Adrenal gland (tissue), 12 donors: ENCODE measurements around the gene PPFIA4. TPM values are rescaled to one million over a fixed set of nuclear protein-coding genes. Genes with fewer than 3 reads are reported as not detected.

Source experiments
- DNase-seq, 7 donors: peaks; one replicate each; pipeline ENCODE4 v3.0.0-alpha.2; 2019 to 2020
- H3K27ac ChIP-seq, 5 donors: fragments of 200-600 bp; sonication (generic) in 4 of 5; 1 replicate in 3 of 5; 2 replicates in 2 of 5; pipeline versions ENCODE4 v1.5.1 to v1.8.0; 2016 to 2020; ENCODE audit warnings: mild to moderate bottlenecking in 1 of 5
- H3K27me3 ChIP-seq: fragments of 200-600 bp; 2 replicates; pipeline ENCODE4 v1.8.0; 2021
- H3K36me3 ChIP-seq, 2 donors: fragments of 200-600 bp; replicated peaks in 1 of 2; 1 replicate in 1 of 2; 2 replicates in 1 of 2; pipeline versions ENCODE4 v1.5.1 to v1.8.0; 2018 to 2022
- H3K4me1 ChIP-seq, 2 donors: fragments of 200-600 bp; replicated peaks in 1 of 2; 1 replicate in 1 of 2; 2 replicates in 1 of 2; pipeline versions ENCODE4 v1.5.1 to v1.8.0; 2018 to 2021
- H3K4me3 ChIP-seq, 4 donors: fragments of 200-600 bp; sonication (generic) in 3 of 4; one replicate each; pipeline ENCODE4 v1.5.1; 2016 to 2018
- H3K9me3 ChIP-seq, 3 donors: fragments of 200-600 bp; sonication (generic) in 1 of 3; replicated peaks in 1 of 3; 1 replicate in 2 of 3; 2 replicates in 1 of 3; pipeline versions ENCODE4 v1.5.1 to v1.8.0; 2016 to 2021
- POLR2A ChIP-seq, 2 donors: fragments of 450-650 bp; IDR thresholded peaks; one replicate each; pipeline ENCODE4 v1.6.1; 2017; ENCODE audit warnings: antibody characterized with exemption in 2 of 2, mild to moderate bottlenecking in 2 of 2, moderate library complexity in 1 of 2
- WGBS, 4 donors: extraction: QIAGEN DNeasy Blood & Tissue Kit in 2 of 4; methylation state at CpG; one replicate each; pipeline versions ENCODE4 v1.1.5 to v1.1.7; 2013 to 2017; 5-methylcytosine and 5-hydroxymethylcytosine counted together
- intact Hi-C, 2 donors: fragments of 100-400 bp; cut with DNase I; formaldehyde crosslinking; loops; one replicate each; pipeline versions ENCODE4 v1.14.1 to v1.15.0; 2022 to 2023
- polyA plus RNA-seq, 3 donors: library from polyadenylated mRNA; stranded (reverse); fragments of 200-250 nt in 2 of 3; fragments of 350-450 nt in 1 of 3; fragmentation: Illumina TruSeq in 1 of 3; extraction: RNeasy Lipid Tissue Mini Kit (QIAGEN cat#74804) in 1 of 3; gene quantifications; one replicate each; pipeline ENCODE4 v1.2.3, GENCODE V29; 2013 to 2014
- total RNA-seq, 9 donors: library from RNA; depleted of rRNA in 4 of 9; stranded (reverse); fragments of >200 nt in 4 of 9; fragments of 120-200 nt in 1 of 9; fragmentation: NEBNext Ultra II Directional in 1 of 9; extraction: Animal tissue kit (Norgen Biotek cat#: 25700) in 1 of 9; gene quantifications; one replicate each; pipeline versions ENCODE4 v1.1.0 to v1.2.4, GENCODE V29; 2013 to 2023
- TF ChIP-seq, protein P1 (sequence below), 6 experiments: fragments of 450-650 bp in 4 of 6; fragments of 200-600 bp in 2 of 6; sonication (generic) in 1 of 6; IDR thresholded peaks; 1 replicate in 5 of 6; 2 replicates in 1 of 6; pipeline versions ENCODE4 v1.5.1 to v1.8.0; 2016 to 2021; ENCODE audit warnings: antibody characterized with exemption in 6 of 6, mild to moderate bottlenecking in 2 of 6, moderate library complexity in 1 of 6
- donor health status: healthy with polysubstance abuse.
- donor health status: Bipolar disorder and iron deficiency.
- donor health status: DM: yes; HTN: yes; CAD: no.
- donor health status: DM: no; HTN: no; CAD: no.
- donor health status: DM: no; HTN: no; CAD: no.
- donor health status: DM: yes; HTN: yes; CAD: no.

PPFIA4 gene
- total and polyA plus RNA-seq, 12 donors = 0.12 to 2.9 (median 0.48) TPM

DNA sequence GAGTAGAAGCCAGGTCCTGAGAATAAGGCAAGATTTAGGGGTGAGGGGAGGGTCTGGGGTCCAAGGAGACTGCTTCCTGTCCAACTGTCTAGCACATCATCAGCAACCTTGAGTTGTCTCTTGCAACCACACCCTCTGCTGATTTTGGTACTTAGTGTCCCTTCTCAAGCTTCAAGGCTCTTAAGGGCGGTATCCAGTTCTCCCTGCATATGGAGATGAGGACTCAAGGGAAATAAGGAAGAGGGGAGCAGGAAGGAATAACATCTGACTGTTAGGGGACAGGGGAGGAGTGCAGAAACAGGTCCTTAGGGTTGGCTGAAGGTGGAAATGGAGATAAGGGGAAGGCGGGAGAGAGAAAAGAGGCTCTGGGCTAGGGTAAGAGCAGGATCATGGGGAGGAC is 47.2 kb downstream of the PPFIA4 start:
- intact Hi-C loops = no loop called here
- Histone ChIP-seq H3K9me3 (no peaks in the 10 kb centered on the region), H3K27ac (no peak overlapping the region), H3K27me3 (peaks cover 9% of the 10 kb centered on the region), H3K36me3 (no peaks in the 10 kb centered on the region), H3K4me3 (no peak overlapping the region), H3K4me1 (peaks cover 0 to 23% of the 10 kb centered on the region in 2 donors)
- no peak for DNase-seq
- TF ChIP-seq POLR2A (IDR thresholded peaks at IDR 0.05) = no peak
- WGBS, 4 donors = 79 to 90% (median 86%) methylated on average over 2 of the region's 2 CpGs

DNA sequence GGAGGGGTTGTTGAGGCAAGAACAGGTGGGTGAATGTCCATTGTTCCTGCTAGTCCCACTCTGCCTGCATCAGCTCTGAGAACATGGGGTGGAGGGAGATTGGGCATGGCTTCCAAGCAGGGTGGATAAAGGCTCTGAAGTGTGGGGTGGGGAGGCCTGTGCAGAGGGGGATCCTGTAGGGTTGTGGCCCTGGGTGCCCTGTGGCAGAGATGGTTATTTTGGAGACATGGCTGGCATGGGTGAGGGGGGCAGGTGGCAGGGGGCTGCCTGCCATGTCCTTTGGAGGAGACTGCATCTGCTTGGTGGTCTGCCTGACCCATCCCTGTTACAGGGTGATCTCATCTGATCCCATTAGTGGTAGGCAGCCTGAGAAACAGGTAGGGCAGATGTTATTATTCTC is 48.3 kb downstream of the PPFIA4 start:
- Histone ChIP-seq H3K27me3 (peaks cover 9% of the 10 kb centered on the region), H3K9me3 (no peaks in the 10 kb centered on the region), H3K4me1 (peaks cover 0 to 12% of the 10 kb centered on the region in 2 donors), H3K27ac (no peak overlapping the region), H3K36me3 (no peaks in the 10 kb centered on the region), H3K4me3 (no peak overlapping the region)
- TF ChIP-seq, protein P1, sequence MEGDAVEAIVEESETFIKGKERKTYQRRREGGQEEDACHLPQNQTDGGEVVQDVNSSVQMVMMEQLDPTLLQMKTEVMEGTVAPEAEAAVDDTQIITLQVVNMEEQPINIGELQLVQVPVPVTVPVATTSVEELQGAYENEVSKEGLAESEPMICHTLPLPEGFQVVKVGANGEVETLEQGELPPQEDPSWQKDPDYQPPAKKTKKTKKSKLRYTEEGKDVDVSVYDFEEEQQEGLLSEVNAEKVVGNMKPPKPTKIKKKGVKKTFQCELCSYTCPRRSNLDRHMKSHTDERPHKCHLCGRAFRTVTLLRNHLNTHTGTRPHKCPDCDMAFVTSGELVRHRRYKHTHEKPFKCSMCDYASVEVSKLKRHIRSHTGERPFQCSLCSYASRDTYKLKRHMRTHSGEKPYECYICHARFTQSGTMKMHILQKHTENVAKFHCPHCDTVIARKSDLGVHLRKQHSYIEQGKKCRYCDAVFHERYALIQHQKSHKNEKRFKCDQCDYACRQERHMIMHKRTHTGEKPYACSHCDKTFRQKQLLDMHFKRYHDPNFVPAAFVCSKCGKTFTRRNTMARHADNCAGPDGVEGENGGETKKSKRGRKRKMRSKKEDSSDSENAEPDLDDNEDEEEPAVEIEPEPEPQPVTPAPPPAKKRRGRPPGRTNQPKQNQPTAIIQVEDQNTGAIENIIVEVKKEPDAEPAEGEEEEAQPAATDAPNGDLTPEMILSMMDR (IDR thresholded peaks at IDR 0.05) = no peak
- no peak for TF ChIP-seq POLR2A (IDR thresholded peaks at IDR 0.05)
- DNase-seq = no peak
- intact Hi-C loops = no loop called here

DNA sequence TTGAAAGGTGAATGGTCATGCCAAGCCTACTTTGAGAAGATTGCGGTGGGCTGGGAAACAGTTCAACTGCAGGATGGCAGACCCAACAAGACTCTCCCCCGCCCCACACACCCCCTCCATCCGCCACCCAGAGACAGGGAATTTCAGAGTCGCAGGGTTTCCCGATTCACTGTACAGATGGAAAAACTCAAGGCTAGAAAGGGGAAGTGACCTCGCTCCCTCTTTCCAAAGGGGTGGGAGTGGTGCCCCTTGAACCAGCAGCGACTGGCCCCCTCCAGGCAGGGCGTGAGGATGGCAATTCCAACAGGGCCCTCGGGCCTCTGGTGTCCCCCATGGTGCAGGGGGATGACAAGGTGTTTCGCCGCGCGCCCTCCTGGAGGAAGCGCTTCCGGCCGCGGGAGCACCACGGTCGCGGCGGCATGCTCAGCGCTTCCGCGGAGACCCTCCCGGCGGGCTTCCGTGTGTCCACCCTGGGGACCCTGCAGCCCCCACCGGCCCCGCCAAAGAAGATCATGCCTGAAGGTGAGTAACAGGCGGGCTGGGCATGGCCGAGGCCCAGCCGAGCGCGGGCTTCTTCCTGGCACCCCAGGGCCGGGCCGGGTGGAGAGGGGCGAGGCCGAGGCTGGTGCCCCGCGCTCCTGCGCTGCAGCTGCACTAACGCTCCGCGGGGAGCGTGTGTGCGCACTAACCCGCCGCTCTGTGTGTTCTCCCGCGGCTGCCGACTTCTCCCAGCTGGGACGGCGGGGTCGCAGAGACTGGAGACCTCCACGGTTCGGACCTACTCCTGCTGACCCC is 49.1 kb downstream of the PPFIA4 start:
- Histone ChIP-seq H3K27ac (no peak overlapping the region), H3K36me3 (no peaks in the 10 kb centered on the region), H3K4me1 (peaks cover 0 to 7% of the 10 kb centered on the region in 2 donors), H3K9me3 (no peaks in the 10 kb centered on the region), H3K27me3 (peaks cover 9% of the 10 kb centered on the region), H3K4me3 (peak overlapping the region in 1 of 4 donors; percentile 45)
- TF ChIP-seq POLR2A (IDR thresholded peaks at IDR 0.05) = no peak
- TF ChIP-seq, protein P1 (IDR thresholded peaks at IDR 0.05) = no peak
- DNase-seq = no peak
- intact Hi-C loops = no loop called here
- WGBS, 4 donors = 7 to 27% (median 20%) methylated on average over 8 to 56 of the region's 56 CpGs

DNA sequence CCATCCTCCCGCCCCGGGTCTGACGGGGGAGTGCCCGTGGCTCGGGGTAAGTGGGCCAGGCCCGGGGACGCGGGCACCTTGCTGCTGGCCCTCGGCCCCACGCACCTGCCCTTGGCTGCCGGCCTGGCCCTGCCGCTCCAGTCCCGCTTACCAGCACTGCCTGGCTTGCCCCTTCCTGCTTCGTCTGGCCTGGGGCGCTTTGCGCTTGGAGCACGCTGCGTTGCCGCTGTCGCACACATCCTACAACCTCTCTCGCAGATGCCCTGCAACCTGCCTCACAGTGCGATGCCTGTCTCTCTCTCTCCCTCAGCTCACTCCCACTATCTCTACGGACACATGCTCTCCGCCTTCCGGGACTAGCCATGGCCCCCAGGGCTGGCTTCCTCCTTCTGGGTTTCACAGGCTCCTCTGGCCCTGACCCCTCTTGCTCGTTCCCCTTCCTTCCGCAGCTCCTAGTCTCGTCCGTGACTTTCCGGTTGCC is 49.8 kb downstream of the PPFIA4 start:
- H3K4me3 ChIP-seq = peak overlapping the region in 1 of 4 donors; percentile 45
- intact Hi-C loops = no loop called here
- H3K27ac ChIP-seq = no peak overlapping the region
- DNase-seq = peak in 1 of 7 donors; percentile 19
- H3K9me3 ChIP-seq = no peaks in the 10 kb centered on the region
- peaks cover 0 to 7% of the 10 kb centered on the region in 2 donors for H3K4me1 ChIP-seq
- H3K36me3 ChIP-seq = no peaks in the 10 kb centered on the region
- peaks cover 9% of the 10 kb centered on the region for H3K27me3 ChIP-seq
- WGBS, 4 donors = 30 to 62% (median 54%) methylated on average over 16 to 30 of the region's 30 CpGs
- TF ChIP-seq, protein P1 (IDR thresholded peaks at IDR 0.05) = no peak
- no peak for TF ChIP-seq POLR2A (IDR thresholded peaks at IDR 0.05)
